Spleen (tissue), 11 donors: ENCODE results near the gene PTPRG. TPM values are rescaled to one million over a fixed set of nuclear protein-coding genes. Genes with fewer than 3 reads are reported as not detected.
"Not testable (repeated sequence)": the region's sequence is repeated elsewhere in the genome, so short reads cannot be mapped to it uniquely, and the experiment has no call there.

Experiments used
- DNase-seq: peaks from one replicate; pipeline ENCODE4 v3.0.0-alpha.2; 2020
- H3K27ac ChIP-seq, 8 donors: fragments of 200-600 bp; sonication (generic) in 7 of 8; 1 replicate in 4 of 8; 2 replicates in 4 of 8; pipeline versions ENCODE4 v1.5.0 to v1.8.0; 2016 to 2021; ENCODE audit warnings: inconsistent platforms in 4 of 8, mild to moderate bottlenecking in 4 of 8, moderate library complexity in 1 of 8
- H3K27me3 ChIP-seq, 7 donors: fragments of 200-600 bp; sonication (generic) in 6 of 7; replicated peaks in 1 of 7; 1 replicate in 4 of 7; 2 replicates in 3 of 7; pipeline versions ENCODE4 v1.5.0 to v1.8.0; 2016 to 2021; ENCODE audit warnings: inconsistent platforms in 3 of 7, mild to moderate bottlenecking in 1 of 7
- H3K36me3 ChIP-seq, 6 donors: fragments of 200-600 bp; sonication (generic) in 5 of 6; 1 replicate in 4 of 6; 2 replicates in 2 of 6; pipeline versions ENCODE4 v1.5.0 to v1.8.0; 2016 to 2021; ENCODE audit warnings: inconsistent platforms in 2 of 6
- H3K4me1 ChIP-seq, 6 donors: fragments of 200-600 bp; sonication (generic) in 5 of 6; 1 replicate in 3 of 6; 2 replicates in 3 of 6; pipeline versions ENCODE4 v1.5.0 to v1.8.0; 2016 to 2021; ENCODE audit warnings: inconsistent platforms in 3 of 6
- H3K4me3 ChIP-seq, 8 donors: fragments of 200-600 bp; sonication (generic) in 7 of 8; 1 replicate in 4 of 8; 2 replicates in 4 of 8; pipeline versions ENCODE4 v1.5.0 to v1.8.0; 2016 to 2021; ENCODE audit warnings: inconsistent platforms in 4 of 8, mild to moderate bottlenecking in 4 of 8, moderate library complexity in 2 of 8
- H3K9me3 ChIP-seq, 8 donors: fragments of 200-600 bp; sonication (generic) in 7 of 8; 1 replicate in 4 of 8; 2 replicates in 4 of 8; pipeline versions ENCODE4 v1.5.0 to v1.8.0; 2016 to 2021; ENCODE audit warnings: inconsistent platforms in 4 of 8
- CTCF ChIP-seq, 11 experiments: fragments of 200-600 bp in 7 of 11; fragments of 450-650 bp in 4 of 11; sonication (generic) in 4 of 11; IDR thresholded peaks in 8 of 11; conservative IDR thresholded peaks in 3 of 11; 1 replicate in 7 of 11; 2 replicates in 4 of 11; pipeline versions ENCODE4 v1.4.0 to v1.8.0; 2016 to 2021; ENCODE audit warnings: antibody characterized with exemption in 11 of 11, inconsistent platforms in 4 of 11, mild to moderate bottlenecking in 1 of 11
- POLR2A ChIP-seq, 3 donors: fragments of 450-650 bp; IDR thresholded peaks; one replicate each; pipeline ENCODE4 v1.5.1; 2017; ENCODE audit warnings: antibody characterized with exemption in 3 of 3, mild to moderate bottlenecking in 1 of 3
- POLR2AphosphoS5 ChIP-seq, 3 donors: sonication (generic); formaldehyde crosslinking; IDR thresholded peaks; one replicate each; pipeline ENCODE4 v1.5.1; 2017; ENCODE audit warnings: antibody characterized with exemption in 3 of 3
- WGBS, 5 donors: extraction: QIAGEN DNeasy Blood & Tissue Kit in 3 of 5; methylation state at CpG; one replicate each; pipeline versions ENCODE4 v1.1.5 to v1.1.7; 2013 to 2018; 5-methylcytosine and 5-hydroxymethylcytosine counted together
- intact Hi-C: fragments of 100-400 bp; cut with DNase I; formaldehyde crosslinking; loops from one replicate; pipeline ENCODE4 v1.15.0; 2023; ENCODE audit warnings: low total_unique reads
- polyA plus RNA-seq, 3 donors: library from polyadenylated mRNA; stranded (reverse); fragments of 200-250 nt; gene quantifications; one replicate each; pipeline ENCODE4 v1.2.1, GENCODE V29; 2013
- total RNA-seq, 7 donors: library from RNA; depleted of rRNA in 3 of 7; stranded (reverse); fragments of >200 nt in 3 of 7; fragmentation: NEBNext Ultra II Directional in 4 of 7; extraction: Animal tissue kit (Norgen Biotek cat#: 25700) in 4 of 7; gene quantifications; one replicate each; pipeline versions ENCODE4 v1.1.0 to v1.2.1, GENCODE V29; 2016 to 2021
- donor health status: healthy with polysubstance abuse.
- donor health status: DM: no; HTN: no; CAD: no; lungs with moderate emphysema.
- donor health status: DM: no; HTN: no; CAD: no.
- donor health status: Bipolar disorder and iron deficiency.
- donor health status: healthy.
- donor health status: DM: no; HTN: no; CAD: no.
- donor health status: DM: yes; HTN: yes; CAD: no.

The PTPRG gene
- total and polyA plus RNA-seq, 10 donors: 0.89 to 77.0 (median 34.5) TPM

GRCh38 chr3:61714225-61714624, 152.9 kb downstream of the PTPRG start:
- DNase-seq: no peak
- H3K36me3 ChIP-seq: no peaks in the 10 kb centered on the region
- H3K27me3 ChIP-seq: no peaks in the 10 kb centered on the region
- 63 to 90% (median 82%) methylated on average over 4 of the region's 4 CpGs for WGBS, 5 donors
- peaks cover 0 to 11% (median 3%) of the 10 kb centered on the region in 8 donors for H3K9me3 ChIP-seq
- TF ChIP-seq POLR2A (IDR thresholded peaks at IDR 0.05) (no peak), POLR2AphosphoS5 (IDR thresholded peaks at IDR 0.05) (no peak), CTCF (IDR thresholded peaks at IDR 0.05 in 8 of 11, conservative IDR thresholded peaks at IDR 0.05 in 3 of 11) (no peak)
- peaks cover 0 to 2% (median 0%) of the 10 kb centered on the region in 6 donors for H3K4me1 ChIP-seq
- H3K4me3 ChIP-seq: no peak overlapping the region
- H3K27ac ChIP-seq: no peak overlapping the region
- intact Hi-C loops: no loop called here

GRCh38 chr3:61715886-61716527, 154.6 kb downstream of the PTPRG start:
- intact Hi-C loops: no loop called here
- Histone ChIP-seq H3K27me3 (no peaks in the 10 kb centered on the region), H3K4me3 (no peak overlapping the region), H3K36me3 (no peaks in the 10 kb centered on the region), H3K9me3 (peaks cover 0 to 5% (median 2%) of the 10 kb centered on the region in 8 donors), H3K27ac (no peak overlapping the region), H3K4me1 (peaks cover 0 to 2% (median 0%) of the 10 kb centered on the region in 6 donors)
- no peak for TF ChIP-seq POLR2AphosphoS5 (IDR thresholded peaks at IDR 0.05)
- no peak for TF ChIP-seq CTCF (IDR thresholded peaks at IDR 0.05 in 8 of 11, conservative IDR thresholded peaks at IDR 0.05 in 3 of 11)
- TF ChIP-seq POLR2A (IDR thresholded peaks at IDR 0.05): no peak
- WGBS, 5 donors: 78 to 89% (median 81%) methylated on average over 4 of the region's 4 CpGs
- DNase-seq: no peak

- H3K27me3 ChIP-seq, H3K27ac ChIP-seq, H3K36me3 ChIP-seq, H3K9me3 ChIP-seq, intact Hi-C loops, H3K4me1 ChIP-seq, DNase-seq, H3K4me3 ChIP-seq: not testable (repeated sequence)
- 79 to 90% (median 86%) methylated on average over 8 of the region's 8 CpGs for WGBS, 5 donors
Measured at GRCh38 chr3:61716693-61717092, 155.3 kb downstream of the PTPRG start.

GRCh38 chr3:61718565-61718964, 157.2 kb downstream of the PTPRG start:
- intact Hi-C loops: no loop called here

More at GRCh38 chr3:61718565-61718964, 157.2 kb downstream of the PTPRG start:
- 81 to 91% (median 87%) methylated on average over 3 of the region's 3 CpGs for WGBS, 5 donors
- TF ChIP-seq POLR2A (IDR thresholded peaks at IDR 0.05): no peak
- TF ChIP-seq POLR2AphosphoS5 (IDR thresholded peaks at IDR 0.05): no peak
- no peak for TF ChIP-seq CTCF (IDR thresholded peaks at IDR 0.05 in 8 of 11, conservative IDR thresholded peaks at IDR 0.05 in 3 of 11)
- H3K4me3 ChIP-seq: no peak overlapping the region
- no peaks in the 10 kb centered on the region for H3K9me3 ChIP-seq
- H3K27ac ChIP-seq: no peak overlapping the region
- no peaks in the 10 kb centered on the region for H3K36me3 ChIP-seq
- DNase-seq: no peak
- no peaks in the 10 kb centered on the region for H3K27me3 ChIP-seq
- no peaks in the 10 kb centered on the region for H3K4me1 ChIP-seq
